ENCODE measurements around the gene ATP6V1B1. TPM values are rescaled to one million over a fixed set of nuclear protein-coding genes. Genes with fewer than 3 reads are reported as not detected.

The ATP6V1B1 gene
- total RNA-seq, 4 donors from 2014 or later: 0.46 TPM; not detected in 3

GRCh38 chr2:70983506-70984227 lies 48.0 kb downstream of the ATP6V1B1 start:
- WGBS, 2 donors (ENCODE audit: low coverage in 1 of 2): 89 to 91% methylated on average over 7 to 8 of the region's 8 CpGs
- TF ChIP-seq EP300 (IDR thresholded peaks at IDR 0.05): no peak
- TF ChIP-seq CTCF (IDR thresholded peaks at IDR 0.05): no peak
- TF ChIP-seq POLR2A (IDR thresholded peaks at IDR 0.05): no peak
- no peak for TF ChIP-seq POLR2AphosphoS5 (IDR thresholded peaks at IDR 0.05)
- Histone ChIP-seq H3K9me3 (no peaks in the 10 kb centered on the region), H3K4me1 (peaks cover 0 to 27% (median 0%) of the 10 kb centered on the region in 3 donors), H3K36me3 (peaks cover 0 to 55% of the 10 kb centered on the region in 2 donors), H3K27ac (no peak overlapping the region), H3K27me3 (no peaks in the 10 kb centered on the region), H3K4me3 (no peak overlapping the region)
- no peak for ATAC-seq

GRCh38 chr2:70984228-70984575 lies 48.5 kb downstream of the ATP6V1B1 start:
- TF ChIP-seq EP300 (IDR thresholded peaks at IDR 0.05): no peak
- no peak for TF ChIP-seq POLR2AphosphoS5 (IDR thresholded peaks at IDR 0.05)
- no peak for TF ChIP-seq CTCF (IDR thresholded peaks at IDR 0.05)
- TF ChIP-seq POLR2A (IDR thresholded peaks at IDR 0.05): no peak
- no peak overlapping the region for H3K4me3 ChIP-seq
- no peaks in the 10 kb centered on the region for H3K27me3 ChIP-seq
- no peaks in the 10 kb centered on the region for H3K9me3 ChIP-seq
- no peak overlapping the region for H3K27ac ChIP-seq
- H3K36me3 ChIP-seq: peaks cover 0 to 60% of the 10 kb centered on the region in 2 donors
- WGBS, 2 donors (ENCODE audit: low coverage in 1 of 2): 100% methylated on average over 1 of the region's 3 CpGs; no CpG with 5 or more reads in 1 of the 2 donors
- H3K4me1 ChIP-seq: peaks cover 0 to 25% (median 0%) of the 10 kb centered on the region in 3 donors
- ATAC-seq: no peak

GRCh38 chr2:70984576-70985282 lies 49.0 kb downstream of the ATP6V1B1 start:
- TF ChIP-seq POLR2AphosphoS5 (IDR thresholded peaks at IDR 0.05) (no peak), CTCF (IDR thresholded peaks at IDR 0.05) (peak; percentile 56 to 86 (median 64)), POLR2A (IDR thresholded peaks at IDR 0.05) (no peak), EP300 (IDR thresholded peaks at IDR 0.05) (no peak)
- H3K27me3 ChIP-seq: no peaks in the 10 kb centered on the region
- peak; percentile 48 for ATAC-seq
- H3K36me3 ChIP-seq: peaks cover 0 to 65% of the 10 kb centered on the region in 2 donors
- H3K27ac ChIP-seq: no peak overlapping the region
- no peaks in the 10 kb centered on the region for H3K9me3 ChIP-seq
- H3K4me1 ChIP-seq: peaks cover 0 to 22% (median 0%) of the 10 kb centered on the region in 3 donors
- H3K4me3 ChIP-seq: no peak overlapping the region
- WGBS, 2 donors (ENCODE audit: low coverage in 1 of 2): no CpG with 5 or more reads among the region's 32 CpGs

- TF ChIP-seq POLR2A (IDR thresholded peaks at IDR 0.05) (no peak), CTCF (IDR thresholded peaks at IDR 0.05) (no peak), POLR2AphosphoS5 (IDR thresholded peaks at IDR 0.05) (no peak), EP300 (IDR thresholded peaks at IDR 0.05) (no peak)
Observed at GRCh38 chr2:70985283-70985688, 49.6 kb downstream of the ATP6V1B1 start.

More at GRCh38 chr2:70985283-70985688, 49.6 kb downstream of the ATP6V1B1 start:
- Histone ChIP-seq H3K27ac (no peak overlapping the region), H3K36me3 (peaks cover 0 to 71% of the 10 kb centered on the region in 2 donors), H3K9me3 (no peaks in the 10 kb centered on the region), H3K4me3 (no peak overlapping the region), H3K4me1 (peaks cover 0 to 22% (median 0%) of the 10 kb centered on the region in 3 donors), H3K27me3 (no peaks in the 10 kb centered on the region)
- WGBS, 2 donors (ENCODE audit: low coverage in 1 of 2): 83 to 93% methylated on average over 1 to 4 of the region's 5 CpGs
- no peak for ATAC-seq
